Muscle of leg (tissue), 16 donors: ENCODE results near the gene GCA. TPM values are rescaled to one million over a fixed set of nuclear protein-coding genes. Genes with fewer than 3 reads are reported as not detected.

Experiments
- DNase-seq: peaks from one replicate; pipeline ENCODE4 v3.0.0; 2013
- H3K27ac ChIP-seq: one replicate; pipeline ENCODE4 v1.5.1; 2013; ENCODE audit warnings: mild to moderate bottlenecking, low read length, control low read depth
- H3K27me3 ChIP-seq: one replicate; pipeline ENCODE4 v1.6.1; 2013; ENCODE audit warnings: low read length; ENCODE audit not compliant: control insufficient read depth, insufficient read depth
- H3K36me3 ChIP-seq: one replicate; pipeline ENCODE4 v1.6.1; 2013; ENCODE audit warnings: low read length; ENCODE audit not compliant: control insufficient read depth, insufficient read depth
- H3K4me1 ChIP-seq: one replicate; pipeline ENCODE4 v1.6.1; 2013; ENCODE audit warnings: low read length; ENCODE audit not compliant: control insufficient read depth, insufficient read depth
- H3K4me3 ChIP-seq: one replicate; pipeline ENCODE4 v1.5.1; 2013; ENCODE audit warnings: low read length, control low read depth
- H3K9me3 ChIP-seq: replicated peaks from 2 replicates; pipeline ENCODE4 v1.6.1; 2013; ENCODE audit warnings: low read depth, low read length; ENCODE audit not compliant: control insufficient read depth
- WGBS: methylation state at CpG from one replicate; pipeline ENCODE4 v1.1.5; 2013; ENCODE audit warnings: missing lambda C conversion rate; ENCODE audit not compliant: insufficient coverage; 5-methylcytosine and 5-hydroxymethylcytosine counted together
- long read RNA-seq, 11 donors: transcript quantifications; one replicate each; lab custom pipeline, GENCODE V29; 2026
- polyA plus RNA-seq, 8 donors: library from polyadenylated mRNA; unstranded; fragments of 120-200 nt; gene quantifications; one replicate each; pipeline versions ENCODE4 v1.2.1 to v1.2.3, GENCODE V29; 2013; ENCODE audit warnings: inconsistent platforms in 1 of 8, low replicate concordance in 1 of 8; ENCODE audit not compliant: insufficient read length in 8 of 8, insufficient read depth in 1 of 8
- total RNA-seq: library from RNA; stranded (reverse); fragments of 120-200 nt; gene quantifications from one replicate; pipeline ENCODE4 v1.2.4, GENCODE V29; 2013

The GCA gene
- total RNA-seq = 10.6 TPM
- polyA plus RNA-seq = 10 to 100 TPM; 10.6 to 17.0 (median 13.2) TPM
- long read RNA-seq, donor 1 = 0 reads
- long read RNA-seq, donor 2 = 0 reads
- long read RNA-seq, donor 3, transcript GCA-204 (8 exons, 1,992 nt) = major isoform, 5 of 5 reads
- long read RNA-seq, donor 3, partial matches to known transcripts = 0 of 5 reads
- long read RNA-seq, donor 3, other reads (novel, unspliced or antisense) = 0 of 5 reads
- long read RNA-seq, donor 4, partial matches to known transcripts = 0 of 5 reads
- long read RNA-seq, donor 4, other reads (novel, unspliced or antisense) = 0 of 5 reads
- long read RNA-seq, donor 5, transcript GCA-204 (8 exons, 1,992 nt) = major isoform, 11 of 17 reads
- long read RNA-seq, donor 5, partial matches to known transcripts = 5 of 17 reads
- long read RNA-seq, donor 5, other reads (novel, unspliced or antisense) = 0 of 17 reads
- long read RNA-seq, donor 6, transcript GCA-204 (8 exons, 1,992 nt) = major isoform, 6 of 7 reads
- long read RNA-seq, donor 6, partial matches to known transcripts = 0 of 7 reads
- long read RNA-seq, donor 6, other reads (novel, unspliced or antisense) = 0 of 7 reads
- long read RNA-seq, donor 7, transcript GCA-204 (8 exons, 1,992 nt) = major isoform, 8 of 8 reads
- long read RNA-seq, donor 7, partial matches to known transcripts = 0 of 8 reads
- long read RNA-seq, donor 7, other reads (novel, unspliced or antisense) = 0 of 8 reads
- long read RNA-seq, donor 8, partial matches to known transcripts = 0 of 3 reads
- long read RNA-seq, donor 8, other reads (novel, unspliced or antisense) = 0 of 3 reads
- long read RNA-seq, donor 9, partial matches to known transcripts = 0 of 2 reads
- long read RNA-seq, donor 9, other reads (novel, unspliced or antisense) = 0 of 2 reads
- long read RNA-seq, donor 10, transcript GCA-204 (8 exons, 1,992 nt) = major isoform, 6 of 6 reads
- long read RNA-seq, donor 10, partial matches to known transcripts = 0 of 6 reads
- long read RNA-seq, donor 10, other reads (novel, unspliced or antisense) = 0 of 6 reads
- long read RNA-seq, donor 11, transcript GCA-204 (8 exons, 1,992 nt) = major isoform, 6 of 6 reads
- long read RNA-seq, donor 11, partial matches to known transcripts = 0 of 6 reads
- long read RNA-seq, donor 11, other reads (novel, unspliced or antisense) = 0 of 6 reads

GRCh38 chr2:162343824-162344616 is at the start of gene GCA:
GCA (plus strand) TSS chr2:162344132; CDS start chr2:162344249, 117 bp downstream.
- H3K27ac ChIP-seq = peak within 1 kb of the TSS; percentile 77
- WGBS = under 1% methylated on average over 51 of the region's 57 CpGs

GRCh38 chr2:162295009-162295408 is 48.9 kb upstream of the GCA start:
- H3K9me3 ChIP-seq = no peaks in the 10 kb centered on the region
- H3K4me3 ChIP-seq = no peak overlapping the region
- peaks cover 3% of the 10 kb centered on the region for H3K36me3 ChIP-seq
- no peak overlapping the region for H3K27ac ChIP-seq
- DNase-seq = no peak
- WGBS = no CpG with 5 or more reads among the region's 2 CpGs
- H3K27me3 ChIP-seq = no peaks in the 10 kb centered on the region
- no peaks in the 10 kb centered on the region for H3K4me1 ChIP-seq

More at GRCh38 chr2:162343824-162344616, at the start of gene GCA:
- DNase-seq = peak; percentile 98
- Histone ChIP-seq H3K36me3 (no peaks in the 10 kb centered on the region), H3K4me1 (peaks cover 5% of the 10 kb centered on the region), H3K4me3 (peak within 1 kb of the TSS; percentile 86), H3K9me3 (no peaks in the 10 kb centered on the region), H3K27me3 (no peaks in the 10 kb centered on the region)

DNA sequence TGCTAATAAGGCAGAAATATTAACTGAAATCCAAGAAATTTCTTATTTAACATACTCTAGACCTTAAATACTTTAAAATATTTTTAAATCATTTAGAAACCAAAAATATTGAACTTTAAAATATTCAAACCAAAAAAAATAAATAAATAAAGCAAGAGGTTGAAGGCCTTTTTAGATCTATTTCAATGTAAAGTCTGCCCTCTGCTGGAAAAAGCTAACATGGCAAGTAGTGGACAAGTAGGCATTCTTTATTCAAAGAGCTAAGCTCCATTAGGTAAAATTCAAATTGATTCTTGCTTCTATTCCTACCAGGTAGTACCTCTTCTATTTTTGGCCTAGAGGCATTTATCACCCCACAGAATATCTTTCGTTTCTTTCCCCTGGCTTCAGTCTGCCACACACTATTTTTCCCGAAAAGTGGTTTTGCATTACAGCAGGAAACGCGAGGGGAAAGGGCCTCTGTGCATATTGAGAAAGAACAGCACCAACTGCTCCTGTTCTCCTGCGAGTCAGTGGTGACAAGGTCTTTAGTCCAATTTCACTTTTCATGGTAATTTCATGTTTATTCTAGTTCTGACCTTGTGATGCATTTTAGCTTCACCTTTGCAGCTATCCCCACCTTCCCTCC is 45.9 kb upstream of the GCA start:
- WGBS = 52% methylated on average over 5 of the region's 5 CpGs
- peak; percentile 93 for DNase-seq

GRCh38 chr2:162298669-162299335 is 45.1 kb upstream of the GCA start:
- no peak overlapping the region for H3K4me3 ChIP-seq
- peaks cover 3% of the 10 kb centered on the region for H3K36me3 ChIP-seq

More for the DNA sequence above, 45.9 kb upstream of the GCA start:
- Histone ChIP-seq H3K27ac (no peak overlapping the region), H3K4me3 (no peak overlapping the region), H3K9me3 (no peaks in the 10 kb centered on the region), H3K36me3 (peaks cover 3% of the 10 kb centered on the region), H3K27me3 (no peaks in the 10 kb centered on the region), H3K4me1 (no peaks in the 10 kb centered on the region)

DNA sequence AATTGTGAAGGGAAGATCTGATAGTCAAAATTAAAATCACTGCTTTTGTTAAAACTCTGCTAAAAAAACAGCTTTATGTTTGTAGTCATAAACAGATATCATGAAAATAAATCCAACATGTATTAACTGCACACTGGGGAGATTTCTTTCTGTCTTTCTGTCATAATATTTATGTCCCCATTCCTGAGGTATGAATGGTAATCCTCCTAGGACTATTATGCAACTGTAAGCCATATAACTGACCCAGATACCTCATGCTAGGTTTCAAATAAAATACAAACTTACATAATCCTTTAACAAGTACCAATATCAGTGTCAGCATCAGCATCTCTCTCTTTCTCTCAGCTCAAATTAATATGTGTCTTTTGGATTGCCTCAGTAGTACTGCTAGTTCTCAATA is 43.7 kb upstream of the GCA start:
- H3K27me3 ChIP-seq = no peaks in the 10 kb centered on the region
- peaks cover 3% of the 10 kb centered on the region for H3K36me3 ChIP-seq
- no peak overlapping the region for H3K27ac ChIP-seq
- H3K9me3 ChIP-seq = no peaks in the 10 kb centered on the region
- no peak overlapping the region for H3K4me3 ChIP-seq
- H3K4me1 ChIP-seq = no peaks in the 10 kb centered on the region
- DNase-seq = no peak

More at GRCh38 chr2:162298669-162299335, 45.1 kb upstream of the GCA start:
- H3K27me3 ChIP-seq = no peaks in the 10 kb centered on the region
- H3K9me3 ChIP-seq = no peaks in the 10 kb centered on the region
- no peak overlapping the region for H3K27ac ChIP-seq
- 90% methylated on average over 6 of the region's 9 CpGs for WGBS
- DNase-seq = no peak
- no peaks in the 10 kb centered on the region for H3K4me1 ChIP-seq

DNA sequence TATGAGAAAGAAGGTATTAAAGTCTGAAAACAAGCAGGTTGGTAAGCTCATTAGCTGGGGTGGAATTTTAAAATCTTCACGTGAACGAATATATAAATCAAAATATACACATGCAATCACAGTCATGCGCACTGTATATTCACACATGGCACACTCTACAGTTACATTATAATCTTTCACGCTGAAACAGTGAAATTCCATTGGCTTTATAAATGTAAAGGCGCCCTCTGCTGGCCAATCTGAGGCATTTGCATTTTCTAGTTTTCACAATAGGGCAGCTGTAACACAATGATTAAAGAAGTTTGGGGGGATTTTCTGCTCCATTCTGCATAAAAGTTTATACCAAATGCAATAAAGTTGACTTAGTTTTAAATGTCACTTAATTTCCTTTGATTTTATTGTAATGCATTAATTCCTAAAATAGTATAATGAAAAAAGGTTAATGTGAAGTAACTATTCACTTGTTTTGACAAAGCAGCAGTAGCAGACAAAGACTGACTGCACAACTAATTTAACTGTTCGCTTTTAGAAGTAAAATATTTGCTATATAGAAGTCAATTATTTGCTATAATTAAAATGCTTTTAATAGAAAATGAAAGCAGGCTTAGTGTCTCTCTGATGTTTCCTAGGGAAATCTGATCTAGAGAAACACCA is 42.7 kb upstream of the GCA start:
- Histone ChIP-seq H3K27me3 (no peaks in the 10 kb centered on the region), H3K4me3 (no peak overlapping the region), H3K36me3 (peaks cover 5% of the 10 kb centered on the region), H3K9me3 (no peaks in the 10 kb centered on the region), H3K4me1 (no peaks in the 10 kb centered on the region), H3K27ac (no peak overlapping the region)
- peak; percentile 82 for DNase-seq
- no CpG with 5 or more reads among the region's 6 CpGs for WGBS

DNA sequence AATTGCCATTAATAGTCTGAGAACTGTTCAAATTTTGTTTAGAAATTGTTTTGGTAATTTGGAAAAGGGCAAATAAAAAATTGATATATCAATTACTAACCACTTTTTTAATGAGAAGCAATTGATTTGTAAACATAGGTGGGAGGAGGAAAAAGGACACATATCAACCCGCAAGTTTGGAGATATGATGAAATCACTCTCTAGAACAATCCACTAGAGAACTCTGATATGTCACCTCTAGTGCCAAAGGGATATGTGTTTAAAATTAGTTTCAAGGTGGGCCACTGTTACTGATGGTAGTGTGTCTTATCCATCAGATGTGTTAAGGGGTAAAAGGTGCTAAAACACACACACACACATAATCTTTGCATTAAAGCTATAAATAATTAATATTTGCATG is 42.1 kb upstream of the GCA start:
- H3K27ac ChIP-seq = no peak overlapping the region
- no peaks in the 10 kb centered on the region for H3K4me1 ChIP-seq
- WGBS = no CpG with 5 or more reads among the region's 1 CpG
- H3K36me3 ChIP-seq = peaks cover 7% of the 10 kb centered on the region
- no peak overlapping the region for H3K4me3 ChIP-seq
- no peaks in the 10 kb centered on the region for H3K9me3 ChIP-seq
- no peak for DNase-seq
- no peaks in the 10 kb centered on the region for H3K27me3 ChIP-seq

- no CpG with 5 or more reads among the region's 3 CpGs for WGBS
- H3K4me3 ChIP-seq = no peak overlapping the region
- no peaks in the 10 kb centered on the region for H3K9me3 ChIP-seq
- DNase-seq = no peak
- no peak overlapping the region for H3K27ac ChIP-seq
- no peaks in the 10 kb centered on the region for H3K27me3 ChIP-seq
- peaks cover 8% of the 10 kb centered on the region for H3K36me3 ChIP-seq
- no peaks in the 10 kb centered on the region for H3K4me1 ChIP-seq
Measured at GRCh38 chr2:162305901-162306300, 38.0 kb upstream of the GCA start.
